Testis (tissue), 2 donors: ENCODE results near the gene KRTAP2-3.

Source experiments
- CTCF ChIP-seq, 3 experiments: fragments of 450-650 bp in 2 of 3; fragments of 200-600 bp in 1 of 3; sonication (generic) in 1 of 3; IDR thresholded peaks; one replicate each; pipeline ENCODE4 v1.5.1; 2016 to 2019; ENCODE audit warnings: antibody characterized with exemption in 3 of 3, mild to moderate bottlenecking in 2 of 3, moderate library complexity in 1 of 3
- POLR2A ChIP-seq: fragments of 450-650 bp; IDR thresholded peaks from one replicate; pipeline ENCODE4 v1.6.1; 2017; ENCODE audit warnings: antibody characterized with exemption, mild to moderate bottlenecking, moderate library complexity

DNA sequence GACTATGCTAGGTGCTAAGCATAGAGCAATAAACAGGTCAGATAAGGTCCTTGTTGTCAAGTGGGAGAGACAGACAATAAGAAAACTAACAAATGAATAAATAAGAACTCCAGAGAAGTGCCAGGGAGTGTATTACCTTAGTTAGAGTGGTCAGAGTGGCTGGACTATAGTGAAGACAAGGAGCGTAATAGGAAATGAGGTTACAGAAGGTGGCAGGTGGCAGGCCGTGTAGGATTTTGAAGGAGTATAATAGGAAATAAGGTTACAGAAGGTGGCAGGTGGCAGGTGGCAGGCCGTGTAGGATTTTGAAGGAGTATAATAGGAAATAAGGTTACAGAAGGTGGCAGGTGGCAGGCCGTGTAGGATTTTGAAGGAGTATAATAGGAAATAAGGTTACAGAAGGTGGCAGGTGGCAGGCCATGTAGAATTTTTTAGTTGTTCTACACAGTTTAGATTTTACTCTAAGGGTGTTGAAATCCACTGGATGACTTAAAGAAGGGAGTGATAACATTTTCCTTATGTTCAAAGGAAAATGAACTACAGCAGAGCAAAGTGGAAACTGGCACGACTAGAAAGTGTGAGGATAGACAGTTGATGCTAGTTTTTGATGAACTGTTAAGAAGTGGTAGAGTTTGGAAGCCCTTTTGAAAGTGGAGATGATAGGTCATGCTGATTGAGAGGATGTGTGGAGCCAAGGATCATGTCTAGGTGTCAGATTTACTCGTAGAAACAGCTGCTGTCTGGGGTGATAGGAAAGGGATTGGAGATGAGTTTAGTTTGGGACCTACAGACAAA, 47.4 kb downstream of the KRTAP2-3 start:
- no peak for TF ChIP-seq CTCF (IDR thresholded peaks at IDR 0.05)
- no peak for TF ChIP-seq POLR2A
